H1 (cell line): ENCODE results near the gene ADA. TPM values are rescaled to one million over a fixed set of nuclear protein-coding genes. Genes with fewer than 3 reads are reported as not detected.

Experiments
- CTCF ChIA-PET: fragments of 300-600 bp; sonication (Branson Sonifier 250); formaldehyde crosslinking; loops from one replicate; lab custom pipeline; 2021; ENCODE audit not compliant: partially characterized antibody; lab: Charles Lee
- POLR2A ChIA-PET: fragments of 300-600 bp; sonication (Branson Sonifier 250); formaldehyde crosslinking; loops from one replicate; lab custom pipeline; 2021; ENCODE audit warnings: inconsistent platforms; ENCODE audit not compliant: partially characterized antibody; lab: Charles Lee
- DNase-seq, 2 experiments: peaks; one replicate each; pipeline versions ENCODE4 v3.0.0 to v3.0.0-alpha.2; 2010 to 2022; ENCODE audit warnings: low spot score in 2 of 2, low read depth in 1 of 2, mixed read lengths in 1 of 2
- FAIRE-seq: peaks from 2 replicates; lab custom pipeline; 2011; peaks lifted over from hg19 to GRCh38; lab: Jason Lieb, UNC
- H2AFZ ChIP-seq: 2 replicates; pipeline ENCODE4 v1.8.1; 2012; ENCODE audit warnings: low read length, inconsistent platforms
- H2AK5ac ChIP-seq: 2 replicates; pipeline ENCODE4 v1.6.1; 2013; ENCODE audit warnings: low read depth, low read length
- H2BK120ac ChIP-seq: replicated peaks from 2 replicates; pipeline ENCODE3; 2013; ENCODE audit warnings: low read depth, low read length, inconsistent platforms
- H2BK12ac ChIP-seq: 2 replicates; pipeline ENCODE4 v1.6.1; 2013; ENCODE audit warnings: low read depth, low read length
- H2BK15ac ChIP-seq: 2 replicates; pipeline ENCODE4 v1.6.1; 2013; ENCODE audit warnings: low read length
- H2BK20ac ChIP-seq: 2 replicates; pipeline ENCODE4 v1.6.1; 2013; ENCODE audit warnings: low read length
- H2BK5ac ChIP-seq: 2 replicates; pipeline ENCODE4 v1.6.1; 2013; ENCODE audit warnings: low read depth, low read length
- H3K14ac ChIP-seq: 2 replicates; pipeline ENCODE4 v1.6.1; 2013; ENCODE audit warnings: inconsistent platforms; ENCODE audit not compliant: insufficient read length
- H3K18ac ChIP-seq: 2 replicates; pipeline ENCODE4 v1.6.1; 2013; ENCODE audit warnings: low read length; ENCODE audit errors: extremely low read depth
- H3K23ac ChIP-seq: 2 replicates; pipeline ENCODE4 v1.6.1; 2013; ENCODE audit warnings: inconsistent platforms; ENCODE audit not compliant: insufficient read length
- H3K23me2 ChIP-seq: 2 replicates; pipeline ENCODE4 v1.6.1; 2013; ENCODE audit warnings: low read depth, low read length
- H3K27ac ChIP-seq: 2 replicates; pipeline ENCODE4 v1.6.1; 2011; ENCODE audit warnings: low read depth, low read length, inconsistent platforms
- H3K27me3 ChIP-seq, 4 experiments: replicated peaks in 1 of 4; 1 replicate in 1 of 4; 2 replicates in 3 of 4; pipeline versions ENCODE4 v1.6.1 to v1.8.1; 2011 to 2013; ENCODE audit warnings: low read length in 3 of 4, mild to moderate bottlenecking in 3 of 4, inconsistent platforms in 2 of 4, mixed read lengths in 2 of 4, moderate library complexity in 1 of 4; ENCODE audit not compliant: control insufficient read depth in 3 of 4, insufficient read depth in 3 of 4; ENCODE audit errors: extremely low read depth in 1 of 4
- H3K36me3 ChIP-seq, 4 experiments: 2 replicates each; pipeline versions ENCODE4 v1.6.1 to v1.8.1; 2011 to 2013; ENCODE audit warnings: mild to moderate bottlenecking in 4 of 4, low read length in 3 of 4, moderate library complexity in 2 of 4, control low read depth in 1 of 4, inconsistent platforms in 1 of 4; ENCODE audit not compliant: insufficient read depth in 4 of 4, control insufficient read depth in 2 of 4
- H3K4ac ChIP-seq: replicated peaks from 2 replicates; pipeline ENCODE3; 2013; ENCODE audit warnings: low read length, low read depth, mixed read lengths, inconsistent platforms; ENCODE audit not compliant: insufficient read length
- H3K4me1 ChIP-seq, 4 experiments: replicated peaks in 1 of 4; 1 replicate in 1 of 4; 2 replicates in 3 of 4; pipeline versions ENCODE4 v1.6.1 to v1.8.1; 2011 to 2013; ENCODE audit warnings: low read length in 3 of 4, inconsistent platforms in 2 of 4, mixed read lengths in 1 of 4; ENCODE audit not compliant: insufficient read depth in 4 of 4, control insufficient read depth in 3 of 4
- H3K4me2 ChIP-seq, 2 experiments: 2 replicates each; pipeline versions ENCODE4 v1.6.1 to v1.8.1; 2011 to 2013; ENCODE audit warnings: low read depth in 2 of 2, low read length in 2 of 2, control low read depth in 1 of 2, inconsistent platforms in 1 of 2, mild to moderate bottlenecking in 1 of 2; ENCODE audit not compliant: insufficient read depth in 1 of 2
- H3K4me3 ChIP-seq, 4 experiments: fragments of 200-600, 300-600 bp in 1 of 4; sonication (generic), shearing (Covaris generic), sonication (Bioruptor Twin) in 1 of 4; 2 replicates each; pipeline versions ENCODE4 v1.5.1 to v1.8.1; 2011 to 2016; ENCODE audit warnings: low read length in 4 of 4, low read depth in 3 of 4, control low read depth in 2 of 4, inconsistent platforms in 2 of 4, mild to moderate bottlenecking in 2 of 4, mixed read lengths in 1 of 4, moderate library complexity in 1 of 4; ENCODE audit not compliant: insufficient read depth in 2 of 4; ENCODE audit errors: extremely low read depth in 1 of 4
- H3K56ac ChIP-seq: replicated peaks from 2 replicates; pipeline ENCODE3; 2013; ENCODE audit warnings: low read depth, mild to moderate bottlenecking, mixed read lengths, low read length, inconsistent platforms; ENCODE audit not compliant: insufficient read length
- H3K79me1 ChIP-seq: 2 replicates; pipeline ENCODE4 v1.6.1; 2013; ENCODE audit warnings: low read depth, low read length, control low read depth
- H3K79me2 ChIP-seq, 2 experiments: 2 replicates each; pipeline versions ENCODE4 v1.6.1 to v1.8.1; 2012 to 2013; ENCODE audit warnings: low read length in 2 of 2, mild to moderate bottlenecking in 2 of 2, inconsistent platforms in 1 of 2; ENCODE audit not compliant: insufficient read depth in 2 of 2, control insufficient read depth in 1 of 2
- H3K9ac ChIP-seq, 4 experiments: replicated peaks in 1 of 4; 1 replicate in 1 of 4; 2 replicates in 3 of 4; pipeline versions ENCODE4 v1.6.1 to v1.8.1; 2011 to 2013; ENCODE audit warnings: low read depth in 3 of 4, low read length in 3 of 4, control low read depth in 2 of 4, mild to moderate bottlenecking in 2 of 4, moderate library complexity in 2 of 4, inconsistent platforms in 1 of 4; ENCODE audit errors: extremely low read depth in 1 of 4
- H3K9me3 ChIP-seq, 2 experiments: 2 replicates each; pipeline versions ENCODE4 v1.6.1 to v1.8.1; 2012 to 2013; ENCODE audit warnings: mild to moderate bottlenecking in 2 of 2, moderate library complexity in 2 of 2, control low read depth in 1 of 2, inconsistent platforms in 1 of 2, low read depth in 1 of 2, low read length in 1 of 2, mixed read lengths in 1 of 2; ENCODE audit not compliant: insufficient read depth in 2 of 2
- H4K20me1 ChIP-seq, 2 experiments: replicated peaks in 1 of 2; 2 replicates each; pipeline versions ENCODE3 to v1.8.1; 2011 to 2013; ENCODE audit warnings: inconsistent platforms in 2 of 2, low read length in 2 of 2, mild to moderate bottlenecking in 1 of 2; ENCODE audit not compliant: insufficient read depth in 2 of 2, control insufficient read depth in 1 of 2
- H4K5ac ChIP-seq: 2 replicates; pipeline ENCODE4 v1.6.1; 2013; ENCODE audit warnings: low read length, low read depth, mixed read lengths, inconsistent platforms; ENCODE audit not compliant: insufficient read length
- H4K8ac ChIP-seq: 2 replicates; pipeline ENCODE4 v1.8.0; 2013; ENCODE audit warnings: mild to moderate bottlenecking, moderate library complexity, low read length, inconsistent platforms; ENCODE audit not compliant: insufficient read depth; ENCODE audit errors: extremely low read depth
- H4K91ac ChIP-seq: replicated peaks from 2 replicates; pipeline ENCODE3; 2013; ENCODE audit warnings: low read length, mixed read lengths, inconsistent platforms; ENCODE audit not compliant: insufficient read length
- CBX5 ChIP-seq: fragments of 300-800, 300-1000 bp; sonication (generic); IDR thresholded peaks from 2 replicates; pipeline ENCODE4 v1.7.1; 2016; ENCODE audit warnings: antibody characterized with exemption, low read length, low read depth
- CEBPB ChIP-seq: IDR thresholded peaks from 2 replicates; pipeline ENCODE4 v1.6.1; 2012; ENCODE audit warnings: low read depth, low read length
- CTBP2 ChIP-seq: IDR thresholded peaks from 2 replicates; pipeline ENCODE4 v1.7.0; 2011; ENCODE audit warnings: borderline replicate concordance, mild to moderate bottlenecking, moderate library complexity, mixed read lengths, low read length; ENCODE audit not compliant: insufficient read depth, insufficient read length
- EGR1 ChIP-seq: IDR thresholded peaks from 2 replicates; pipeline ENCODE4 v1.6.1; 2011; ENCODE audit warnings: low read depth, low read length, borderline replicate concordance
- HDAC2 ChIP-seq, 2 experiments: fragments of 300-600 bp in 1 of 2; sonication (generic) in 1 of 2; IDR thresholded peaks; 2 replicates each; pipeline ENCODE4 v1.6.1; 2011 to 2012; ENCODE audit warnings: low read depth in 2 of 2, low read length in 2 of 2, mild to moderate bottlenecking in 2 of 2, moderate library complexity in 2 of 2, borderline replicate concordance in 1 of 2, inconsistent platforms in 1 of 2
- KDM4A ChIP-seq: IDR thresholded peaks from one replicate; pipeline ENCODE4 v1.7.1; 2012; ENCODE audit warnings: low read depth, mild to moderate bottlenecking, moderate library complexity, low read length, inconsistent platforms; ENCODE audit not compliant: severe bottlenecking
- KDM5A ChIP-seq: fragments of 200-600 bp; IDR thresholded peaks from 2 replicates; pipeline ENCODE4 v1.7.1; 2012; ENCODE audit warnings: mild to moderate bottlenecking, low read length, inconsistent platforms, mixed read lengths
- NRF1 ChIP-seq: IDR thresholded peaks from 2 replicates; pipeline ENCODE4 v1.6.1; 2011; ENCODE audit warnings: mild to moderate bottlenecking, low read depth, low read length, improper control_type of control experiment
- POLR2A ChIP-seq, 2 experiments: IDR thresholded peaks; 1 replicate in 1 of 2; 2 replicates in 1 of 2; pipeline ENCODE4 v1.6.1; 2011; ENCODE audit warnings: low read depth in 2 of 2, low read length in 2 of 2, mild to moderate bottlenecking in 2 of 2; ENCODE audit errors: control extremely low read depth in 1 of 2
- RAD21 ChIP-seq, 2 experiments: IDR thresholded peaks in 1 of 2; conservative IDR thresholded peaks in 1 of 2; 2 replicates each; pipeline ENCODE4 v1.6.1; 2011; ENCODE audit warnings: low read depth in 2 of 2, low read length in 2 of 2, improper control_type of control experiment in 1 of 2, inconsistent platforms in 1 of 2, mild to moderate bottlenecking in 1 of 2, moderate library complexity in 1 of 2
- SAP30 ChIP-seq: fragments of 300-600 bp; sonication (generic); IDR thresholded peaks from 2 replicates; pipeline ENCODE4 v1.7.1; 2012; ENCODE audit warnings: low read length, moderate library complexity, mild to moderate bottlenecking, inconsistent platforms; ENCODE audit not compliant: insufficient read depth, insufficient replicate concordance
- SP1 ChIP-seq: IDR thresholded peaks from 2 replicates; pipeline ENCODE4 v1.6.1; 2011; ENCODE audit warnings: low read depth, low read length
- SP2 ChIP-seq: IDR thresholded peaks from 2 replicates; pipeline ENCODE4 v1.6.1; 2012; ENCODE audit warnings: mild to moderate bottlenecking, low read length, inconsistent platforms
- TAF7 ChIP-seq: optimal IDR thresholded peaks from 2 replicates; pipeline ENCODE3; 2011; ENCODE audit warnings: low read depth, mild to moderate bottlenecking, inconsistent platforms, low read length, moderate library complexity, borderline replicate concordance
- WGBS, 2 experiments: shearing (Covaris generic) in 1 of 2; methylation state at CpG; one replicate each; pipeline versions ENCODE4 v1.1.6 to v1.1.7; 2013 to 2015; ENCODE audit warnings: low lambda C conversion rate in 2 of 2, mixed read lengths in 2 of 2, inconsistent platforms in 1 of 2, low coverage in 1 of 2, missing lambda C conversion rate in 1 of 2; ENCODE audit not compliant: insufficient replicate concordance in 2 of 2, insufficient coverage in 1 of 2, insufficient read length in 1 of 2; ENCODE audit errors: extremely low coverage in 1 of 2, missing lambda C conversion rate in 1 of 2; 5-methylcytosine and 5-hydroxymethylcytosine counted together
- polyA plus RNA-seq, 7 experiments: library from polyadenylated mRNA; depleted of rRNA in 3 of 7; stranded (reverse) in 5 of 7; unstranded in 2 of 7; fragments of >200 nt in 5 of 7; fragments of 200-250 nt in 2 of 7; gene quantifications; 1 replicate in 5 of 7; 2 replicates in 1 of 7; 4 replicates in 1 of 7; pipeline versions ENCODE4 v1.2.1 to v1.2.3, GENCODE V29; 2011 to 2013; ENCODE audit warnings: missing spikeins in 2 of 7, mixed read lengths in 2 of 7
- total RNA-seq: library from RNA; stranded (reverse); fragmentation: NEBNext Ultra II Directional; extraction: Animal tissue kit (Norgen Biotek cat#: 25700); gene quantifications from 2 replicates; pipeline ENCODE4 v1.2.1, GENCODE V29; 2021

Gene ADA
- total and polyA plus RNA-seq, 2 of the 8 experiments (the other 6 are each of a cell fraction or from before 2014, with no cell fraction given), result 19.9 to 32.8 TPM

DNA sequence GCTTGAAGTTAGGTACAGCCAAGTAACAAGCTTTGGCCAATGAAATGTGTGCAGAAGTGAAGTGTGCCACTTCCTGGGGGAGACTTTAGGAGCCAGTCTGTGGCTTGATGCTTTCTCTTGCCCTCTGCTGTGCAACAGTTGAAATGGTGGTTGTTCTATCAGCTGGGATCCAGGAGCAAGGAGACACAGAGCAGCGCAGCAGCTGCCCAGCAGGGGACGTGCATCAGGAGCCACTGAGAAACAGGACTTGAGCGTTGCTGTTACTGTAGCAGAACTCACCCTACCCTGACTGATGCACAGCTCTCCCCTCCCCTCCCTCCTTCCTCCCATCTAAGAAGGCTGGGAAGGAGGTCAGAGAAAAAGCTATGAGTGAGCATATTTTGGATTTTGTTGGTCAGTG is 44.8 kb upstream of the ADA start:
- H3K27ac ChIP-seq, result no peak overlapping the region
- peaks cover 2 to 8% (median 6%) of the 10 kb centered on the region in 4 experiments; a peak in 6 of 7 replicates for H3K4me1 ChIP-seq
- ChIA-PET POLR2A (interaction anchor here (0.8 to 1.1 kb wide), 3 partner anchors 9 to 12 kb away, joined by 3 read pairs; no protein-coding TSS in a partner anchor), CTCF (interaction anchor here (0.6 to 1.6 kb wide), 7 partner anchors 11 to 120 kb away, joined by 3 to 9 read pairs (median 4); no protein-coding TSS in a partner anchor)
- WGBS, 2 experiments, result 79% methylated on average over 3 of the region's 3 CpGs; no CpG with 5 or more reads in 1 of the 2 experiments
- DNase-seq, result no peak
- H3K9ac ChIP-seq, result no peak overlapping the region
- H4K20me1 ChIP-seq, result no peaks in the 10 kb centered on the region
- no peak overlapping the region; the same call in 1 of the 2 replicates for H4K8ac ChIP-seq
- no peak for FAIRE-seq
- H2AFZ ChIP-seq, result 0 out of 2 replicates have a peak overlapping the region, but pooled peaks have one; percentile 11
- H3K4me2 ChIP-seq, result no peak overlapping the region
- H3K79me1 ChIP-seq, result no peaks in the 10 kb centered on the region
- H2BK120ac ChIP-seq, result no peak overlapping the region
- no peak overlapping the region for H3K14ac ChIP-seq
- H3K23me2 ChIP-seq, result no peaks in the 10 kb centered on the region
- H3K4ac ChIP-seq, result no peak overlapping the region
- no peak overlapping the region for H2BK20ac ChIP-seq
- no peak overlapping the region for H2BK12ac ChIP-seq
- H3K4me3 ChIP-seq, result no peak overlapping the region
- no peak overlapping the region for H3K18ac ChIP-seq
- H3K56ac ChIP-seq, result peak overlapping the region; percentile 6
- H3K79me2 ChIP-seq, result no peaks in the 10 kb centered on the region
- no peak overlapping the region for H4K5ac ChIP-seq
- peaks cover 0 to 4% of the 10 kb centered on the region in 2 experiments; a peak in 1 of 4 replicates for H3K9me3 ChIP-seq
- no peak overlapping the region for H3K23ac ChIP-seq
- no peak overlapping the region for H2BK5ac ChIP-seq
- no peak overlapping the region for H2AK5ac ChIP-seq
- H3K36me3 ChIP-seq, result no peaks in the 10 kb centered on the region
- H3K27me3 ChIP-seq, result no peaks in the 10 kb centered on the region
- H2BK15ac ChIP-seq, result no peak overlapping the region
- no peak overlapping the region for H4K91ac ChIP-seq
- TF ChIP-seq NRF1 (no peak), SP2 (no peak), KDM4A (no peak), CTBP2 (no peak), CBX5 (no peak), CEBPB (no peak), SP1 (no peak), TAF7 (no peak), SAP30 (no peak), HDAC2 (IDR thresholded peaks at IDR 0.05; ENCODE audit: borderline replicate concordance in 1 of 2, low read depth in 2 of 2, low read length in 2 of 2) (no peak), EGR1 (no peak), POLR2A (IDR thresholded peaks at IDR 0.05; ENCODE audit: control extremely low read depth in 1 of 2, low read depth in 2 of 2, low read length in 2 of 2) (no peak), RAD21 (IDR thresholded peaks at IDR 0.05 in 1 of 2, conservative IDR thresholded peaks at IDR 0.05 in 1 of 2; ENCODE audit: low read depth in 2 of 2, low read length in 2 of 2) (no peak), KDM5A (no peak)
